Stimulated activated CD4-positive, alpha-beta T cell treated with anti-CD3 and anti-CD28 coated beads, Interleukin-2, amount 100 ng/mL, for 48 hours (primary cell): ENCODE data around the gene GDF2.

Experiments used
- DNase-seq, 2 donors: peaks; one replicate each; pipeline ENCODE4 v3.0.0-alpha.2; 2020

The GDF2 gene

DNA sequence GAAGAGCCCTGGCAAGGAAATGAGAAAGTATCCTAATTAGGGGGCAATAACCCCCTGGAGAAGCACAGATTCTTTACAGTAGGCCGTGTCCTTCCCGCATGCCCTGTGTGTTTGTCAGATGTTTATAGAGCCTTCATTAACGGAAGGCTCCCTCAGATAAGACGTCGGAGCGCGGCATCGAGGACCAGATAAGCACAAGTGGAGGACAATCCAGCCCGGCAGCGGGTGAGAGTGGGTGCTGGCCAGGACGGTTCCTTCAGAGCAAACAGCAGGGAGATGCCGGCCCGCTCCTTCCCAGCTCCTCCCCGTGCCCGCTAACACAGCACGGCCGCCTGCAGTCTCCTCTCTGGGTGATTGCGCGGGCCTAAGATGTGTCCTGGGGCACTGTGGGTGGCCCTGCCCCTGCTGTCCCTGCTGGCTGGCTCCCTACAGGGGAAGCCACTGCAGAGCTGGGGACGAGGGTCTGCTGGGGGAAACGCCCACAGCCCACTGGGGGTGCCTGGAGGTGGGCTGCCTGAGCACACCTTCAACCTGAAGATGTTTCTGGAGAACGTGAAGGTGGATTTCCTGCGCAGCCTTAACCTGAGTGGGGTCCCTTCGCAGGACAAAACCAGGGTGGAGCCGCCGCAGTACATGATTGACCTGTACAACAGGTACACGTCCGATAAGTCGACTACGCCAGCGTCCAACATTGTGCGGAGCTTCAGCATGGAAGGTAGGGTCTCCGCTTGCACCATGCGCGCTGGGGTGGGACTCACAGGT is at the start of gene GDF2:
TSS of gene GDF2 (plus strand) at position 155 of the 762 bp plus-strand sequence. CDS start at position 370, 215 bp downstream.
- no peak for DNase-seq

- DNase-seq = no peak
Measured at GRCh38 chr10:47276071-47276470, 46.2 kb upstream of the GDF2 start.

- DNase-seq = no peak
Measured at GRCh38 chr10:47276576-47277351, 45.5 kb upstream of the GDF2 start.

- DNase-seq = no peak
Measured at GRCh38 chr10:47277352-47278151, 44.7 kb upstream of the GDF2 start.

DNA sequence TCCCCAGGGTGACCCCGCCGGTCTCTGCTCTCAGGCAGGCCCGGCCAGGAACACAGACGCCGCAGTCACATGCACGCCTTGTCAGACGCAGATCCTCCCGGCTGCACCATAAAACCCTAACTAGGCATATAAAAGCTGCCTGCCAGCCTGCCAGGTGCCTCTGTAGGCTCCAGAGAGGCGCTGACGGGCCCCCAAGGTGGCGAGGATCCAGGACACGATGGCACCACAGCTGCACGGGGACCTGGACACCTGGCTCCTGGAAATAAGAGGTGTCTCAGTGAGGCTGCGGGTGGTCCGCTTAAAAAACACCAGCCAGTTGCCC is 44.1 kb upstream of the GDF2 start:
- no peak for DNase-seq

- no peak for DNase-seq
Measured at GRCh38 chr10:47278720-47279119, 43.5 kb upstream of the GDF2 start.

DNA sequence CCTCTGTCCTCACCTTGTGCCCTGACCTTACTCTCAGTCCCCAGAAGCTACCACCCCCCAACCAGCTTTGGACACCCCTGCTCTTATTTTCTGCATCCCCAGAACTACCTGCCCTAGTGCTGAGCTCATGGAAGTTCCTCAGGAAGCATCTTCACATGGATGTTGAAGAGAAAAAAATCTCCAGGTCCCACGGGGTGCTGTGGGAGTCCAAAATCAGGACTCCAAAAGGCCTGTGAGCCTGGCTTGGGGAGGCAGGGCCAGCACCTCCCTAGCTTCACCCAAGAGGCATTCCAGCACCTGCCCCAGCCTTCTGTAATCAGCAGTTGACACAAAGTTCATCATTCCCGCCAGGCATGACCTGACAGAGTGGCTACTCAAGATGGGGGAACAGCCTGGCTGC is 43.0 kb upstream of the GDF2 start:
- no peak for DNase-seq

DNA sequence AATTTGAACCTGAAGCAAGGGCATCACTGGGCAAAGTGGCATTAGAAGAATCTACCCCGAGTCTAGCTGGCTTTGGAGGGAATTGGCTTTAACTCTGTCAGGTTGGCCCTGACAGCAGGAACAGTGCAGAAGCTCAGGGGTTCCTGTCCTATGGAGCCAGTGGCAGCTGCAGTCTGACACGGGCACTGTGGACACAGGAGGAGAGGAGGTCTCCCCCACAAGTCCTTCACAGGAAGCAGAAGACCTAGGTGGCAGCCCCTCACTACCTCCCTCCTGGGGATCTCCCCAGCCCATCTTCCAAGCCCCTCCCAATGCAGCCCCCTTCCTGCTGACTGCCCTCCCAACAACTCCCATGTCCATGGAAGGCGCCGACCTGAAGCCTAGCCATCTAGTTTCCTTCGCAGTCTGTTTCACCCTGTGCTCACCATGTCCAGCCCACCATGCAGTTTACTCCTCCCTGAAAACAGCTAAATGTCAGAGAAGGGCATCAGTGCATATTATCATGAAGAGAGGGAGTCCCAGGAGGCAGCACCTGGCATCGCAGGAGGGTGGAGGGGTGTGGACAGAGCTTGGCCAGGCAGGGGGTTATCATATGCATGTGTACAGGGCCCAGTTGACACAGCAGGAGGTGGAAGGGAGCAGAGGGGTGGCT is 40.1 kb upstream of the GDF2 start:
- no peak for DNase-seq

- no peak for DNase-seq
Measured at GRCh38 chr10:47282657-47283018, 39.6 kb upstream of the GDF2 start.

DNA sequence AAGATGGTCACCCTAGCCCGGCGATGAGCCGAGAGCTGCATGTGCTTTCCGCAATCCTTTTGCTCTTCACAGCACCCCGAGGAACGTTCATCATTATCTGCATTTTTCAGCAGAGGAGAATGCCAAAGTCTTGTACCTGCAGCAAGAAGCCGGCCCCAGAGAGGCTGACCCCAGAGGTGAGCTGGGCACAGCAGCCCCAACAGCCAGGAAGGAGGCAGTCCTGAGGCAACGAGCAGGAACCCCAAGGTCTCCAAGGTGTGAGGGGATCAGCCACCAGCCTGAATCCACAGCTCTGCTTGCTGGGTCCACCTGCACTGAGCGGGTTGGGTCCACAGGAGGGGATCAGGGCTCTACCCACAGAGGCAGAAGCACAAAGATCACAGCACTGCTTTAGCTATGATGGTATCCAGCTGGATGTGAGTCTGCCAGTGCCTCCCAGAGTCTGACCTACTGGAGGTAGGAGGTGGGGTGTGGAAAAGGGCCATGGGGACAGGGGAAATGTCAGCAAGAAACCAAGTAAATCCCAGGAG is 39.1 kb upstream of the GDF2 start:
- no peak for DNase-seq

- no peak for DNase-seq
Measured at GRCh38 chr10:47283848-47284247, 38.4 kb upstream of the GDF2 start.

DNA sequence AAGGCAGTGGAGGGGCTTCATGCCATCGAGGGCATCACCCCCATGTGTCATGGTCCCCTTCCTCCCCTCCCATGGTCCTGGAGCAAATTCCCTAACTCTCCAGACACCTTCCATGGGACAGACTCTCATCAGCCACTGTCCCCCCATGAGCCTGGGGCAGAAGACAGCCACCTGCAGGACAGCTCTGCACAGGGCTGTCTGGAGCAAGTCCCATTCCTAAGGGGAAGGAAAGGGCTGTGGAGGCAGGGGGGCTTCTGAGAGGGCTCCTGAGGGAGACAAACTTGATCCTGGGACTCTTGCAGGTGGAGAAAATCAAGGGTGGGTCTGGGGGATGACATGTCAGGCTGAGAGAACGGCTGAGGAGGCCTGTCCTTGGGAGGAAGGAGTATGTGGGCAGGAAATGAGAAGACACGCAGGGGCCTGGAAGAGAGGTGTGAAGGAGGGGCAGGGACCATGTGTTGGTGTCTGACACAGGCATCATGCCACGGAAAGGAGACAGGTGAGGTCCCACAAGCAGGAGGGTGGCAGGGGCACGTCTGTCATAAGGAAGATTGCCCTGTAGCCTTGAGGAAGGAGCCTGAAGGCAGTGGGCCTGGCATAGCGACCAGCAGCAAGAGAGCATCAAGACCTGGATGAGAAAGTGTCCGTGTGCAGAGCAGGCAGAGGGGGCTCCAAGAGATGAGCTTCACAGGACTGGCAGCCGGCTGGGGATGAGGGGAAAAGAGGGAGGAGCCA is 36.7 kb upstream of the GDF2 start:
- no peak for DNase-seq

DNA sequence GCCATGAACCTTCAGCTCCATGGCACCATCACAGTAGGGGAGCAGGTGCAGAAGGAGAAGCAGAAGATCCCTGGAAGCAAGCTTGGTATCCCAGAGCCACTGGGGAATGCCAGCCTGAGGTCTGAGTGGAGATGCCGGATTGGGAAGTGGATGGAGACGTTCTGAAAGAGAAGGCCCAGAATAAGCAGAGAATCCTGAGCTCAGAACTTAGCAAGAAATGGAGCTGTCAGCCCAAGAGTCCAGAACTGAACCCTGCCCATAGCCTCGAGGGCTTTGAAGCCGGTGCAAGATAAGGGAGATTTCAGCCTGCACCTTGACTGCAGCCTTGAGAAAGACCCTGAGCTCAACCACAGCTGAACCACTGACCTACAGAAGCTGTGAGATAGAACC is 36.1 kb upstream of the GDF2 start:
- no peak for DNase-seq

GRCh38 chr10:47286591-47287315 is 35.5 kb upstream of the GDF2 start:
- DNase-seq = no peak

GRCh38 chr10:47287365-47287802 is 34.9 kb upstream of the GDF2 start:
- no peak for DNase-seq

- no peak for DNase-seq
Measured at GRCh38 chr10:47287805-47288204, 34.4 kb upstream of the GDF2 start.

DNA sequence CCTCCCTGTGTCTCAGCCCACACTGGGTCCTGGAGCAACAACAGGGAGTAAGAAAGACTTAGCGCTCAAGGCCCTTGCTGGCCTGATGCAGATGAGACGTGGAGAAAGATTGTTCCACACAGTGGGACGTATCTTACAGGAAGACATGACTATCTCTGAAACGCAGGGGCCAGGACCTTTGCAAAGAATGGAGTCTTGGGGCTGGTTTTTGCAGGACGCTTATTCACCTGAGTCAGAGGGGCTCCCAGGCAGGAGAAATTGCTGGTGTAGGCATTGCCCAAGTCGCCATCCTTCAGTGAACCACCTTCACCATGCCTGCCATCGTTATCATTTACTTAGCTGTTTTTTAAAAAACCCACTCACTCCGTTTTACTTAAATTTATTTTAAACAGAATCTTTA is 34.0 kb upstream of the GDF2 start:
- no peak for DNase-seq

DNA sequence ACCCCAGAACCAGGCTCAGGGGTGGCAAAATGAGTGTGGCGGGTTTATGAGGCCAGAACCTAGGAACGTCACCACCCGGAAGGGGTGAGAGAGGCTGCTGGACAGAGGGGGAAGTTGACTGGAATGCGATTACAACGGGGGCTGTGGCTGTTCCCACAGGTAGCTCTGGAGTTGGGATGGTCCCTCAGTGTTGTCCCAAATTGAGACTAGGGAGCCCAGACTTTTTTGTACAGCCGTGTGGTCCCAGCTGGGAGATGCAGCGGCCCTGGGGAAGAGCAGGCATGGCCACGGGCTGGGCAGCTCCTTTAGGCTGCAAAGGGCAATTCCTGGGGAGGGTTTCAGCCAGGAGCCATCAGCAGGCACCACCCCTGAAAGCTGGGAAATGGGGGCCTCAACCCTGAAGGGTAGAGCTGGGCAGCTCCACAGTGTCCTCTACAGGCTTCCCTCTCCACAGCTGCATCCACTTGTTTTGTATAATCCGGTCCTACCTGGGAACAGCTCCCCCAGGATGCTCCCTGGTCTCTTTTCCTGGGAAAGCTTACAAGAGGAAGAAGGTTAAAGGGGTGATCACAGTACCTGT is 33.2 kb upstream of the GDF2 start:
- DNase-seq = no peak

GRCh38 chr10:47289921-47290320 is 32.3 kb upstream of the GDF2 start:
- no peak for DNase-seq

DNA sequence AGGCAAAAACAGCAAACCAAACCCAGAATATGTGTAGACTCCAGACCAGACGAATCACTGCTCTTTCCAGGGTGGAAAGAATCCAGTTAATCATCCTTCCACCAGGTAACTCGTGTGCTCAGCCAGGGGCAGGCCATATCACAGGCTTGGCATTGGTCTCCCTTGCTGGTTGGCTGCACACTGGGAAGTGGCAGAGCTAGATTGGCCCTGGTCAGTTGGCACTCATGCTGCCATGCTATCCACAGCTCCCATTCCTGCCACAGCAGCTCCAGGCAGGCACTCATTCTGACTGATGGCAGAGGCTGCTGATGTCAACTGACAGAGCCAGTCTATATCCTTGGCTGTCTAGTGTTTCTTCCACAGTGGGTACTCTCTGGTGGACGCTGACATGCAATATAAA is 31.9 kb upstream of the GDF2 start:
- no peak for DNase-seq

DNA sequence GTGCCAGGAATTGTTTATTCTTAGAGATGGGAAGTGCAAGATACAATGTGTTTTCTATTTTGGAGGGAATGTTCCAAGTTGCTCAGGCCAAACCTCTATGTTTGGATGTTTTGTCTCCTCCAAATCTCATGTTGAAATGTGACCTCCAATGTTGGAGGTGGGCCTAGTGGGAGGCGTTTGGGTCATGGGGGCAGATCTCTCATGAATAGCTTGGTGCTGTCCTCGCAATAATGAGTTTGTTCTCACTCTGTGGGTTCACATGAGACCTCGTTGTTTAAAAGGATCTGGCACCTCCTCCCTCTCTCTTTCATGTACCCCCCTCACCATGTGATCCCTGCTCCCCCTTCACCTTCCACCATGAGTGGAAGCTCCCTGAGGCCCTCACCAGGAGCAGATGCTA is 30.6 kb upstream of the GDF2 start:
- DNase-seq = no peak
